ENCODE measurements around the gene BRICD5. TPM values are rescaled to one million over a fixed set of nuclear protein-coding genes. Genes with fewer than 3 reads are reported as not detected.

BRICD5 gene
- total RNA-seq, 2 experiments from 2014 or later: 8.0 to 8.8 TPM

DNA sequence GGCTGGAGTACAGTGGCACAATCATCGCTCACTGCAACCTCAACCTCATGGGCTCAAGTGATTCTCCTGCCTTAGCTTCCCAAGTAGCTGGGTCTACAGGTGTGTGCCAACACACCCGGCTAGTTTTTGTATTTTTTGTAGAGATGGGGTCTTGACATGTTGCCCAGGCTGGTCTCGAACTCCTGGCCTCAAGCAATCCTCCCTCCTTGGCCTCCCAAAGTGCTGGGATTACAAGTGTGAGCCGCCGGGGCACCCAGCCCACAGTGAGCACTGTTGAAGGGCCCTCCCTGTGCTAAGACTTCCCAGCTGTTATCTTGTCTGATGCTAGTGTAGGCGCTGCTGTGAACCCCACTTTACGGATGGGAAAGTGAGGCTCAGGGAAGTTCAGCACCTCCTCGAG lies 22.3 kb downstream of the BRICD5 start:
- CTCF ChIA-PET: no interaction called here
- no peaks in the 10 kb centered on the region for H3K4me1 Mint-ChIP-seq
- H3K4me3 Mint-ChIP-seq: no peak overlapping the region
- DNase-seq (no peak), ATAC-seq (no peak)
- intact Hi-C loops (cut with DNase I, micrococcal nuclease): no loop called here
- no peak overlapping the region for H3K27ac Mint-ChIP-seq
- POLR2A ChIA-PET: interaction anchor here (1.1 kb wide), 1 partner anchor 33 kb away, joined by 6 read pairs; the partner anchor contains the start of gene TRAF7
- H3K9me3 Mint-ChIP-seq (ENCODE audit: low read depth): no peaks in the 10 kb centered on the region
- no peaks in the 10 kb centered on the region for H3K36me3 Mint-ChIP-seq (ENCODE audit: low read depth)
- H3K27me3 Mint-ChIP-seq: no peaks in the 10 kb centered on the region

DNA sequence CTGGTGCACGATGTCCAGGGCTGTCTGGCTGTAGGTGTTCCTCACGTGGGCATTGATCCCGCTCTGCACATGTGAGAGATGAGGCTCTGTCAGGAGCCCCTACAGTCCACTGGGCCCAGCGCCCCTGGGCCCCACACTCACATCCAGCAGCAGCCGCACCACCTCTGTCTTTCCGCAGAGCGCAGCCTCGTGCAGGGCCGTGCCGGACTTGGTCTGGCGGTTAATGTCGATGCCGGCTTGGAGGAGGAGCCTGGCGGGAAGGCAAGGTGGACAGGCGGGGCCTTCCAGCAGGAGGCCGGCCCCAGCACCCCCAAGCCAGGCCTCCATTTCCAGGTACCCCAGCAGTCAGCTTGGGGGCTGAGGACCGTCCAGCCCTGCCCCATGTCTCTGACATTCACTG lies 23.5 kb downstream of the BRICD5 start:
- POLR2A ChIA-PET: interaction anchor here (0.7 kb wide), 1 partner anchor 247 kb away, joined by 4 read pairs; no protein-coding TSS in a partner anchor
- Mint-ChIP-seq H3K27ac (no peak overlapping the region), H3K27me3 (no peaks in the 10 kb centered on the region), H3K36me3 (ENCODE audit: low read depth) (no peaks in the 10 kb centered on the region), H3K4me3 (no peak overlapping the region), H3K9me3 (ENCODE audit: low read depth) (no peaks in the 10 kb centered on the region), H3K4me1 (no peaks in the 10 kb centered on the region)
- CTCF ChIA-PET: no interaction called here
- intact Hi-C loops (cut with DNase I, micrococcal nuclease): no loop called here
- DNase-seq (no peak), ATAC-seq (no peak)

DNA sequence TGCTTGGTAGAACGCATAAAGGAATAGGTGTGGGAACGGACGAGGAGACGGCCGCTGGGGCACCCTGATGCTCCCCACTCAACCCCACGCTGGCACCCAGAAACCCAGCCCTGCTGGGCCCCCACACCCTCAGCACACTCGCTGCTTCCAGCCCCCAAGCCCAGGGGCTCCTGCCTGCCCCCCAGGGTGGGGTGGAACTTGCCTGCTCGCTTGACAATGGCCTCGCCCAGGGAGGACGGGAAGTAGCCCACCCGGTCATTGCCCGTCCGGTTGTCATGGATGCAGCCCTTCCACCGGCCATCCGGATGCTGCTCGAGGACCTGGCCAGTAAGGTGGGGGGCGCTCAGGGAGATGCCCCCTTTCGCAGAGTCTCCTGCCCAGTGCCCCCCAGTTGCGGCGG lies 24.2 kb downstream of the BRICD5 start:
- DNase-seq: no peak
- ChIA-PET POLR2A (no interaction called here), CTCF (no interaction called here)
- H3K9me3 Mint-ChIP-seq (ENCODE audit: low read depth): no peaks in the 10 kb centered on the region
- no peaks in the 10 kb centered on the region for H3K36me3 Mint-ChIP-seq (ENCODE audit: low read depth)
- no peak overlapping the region for H3K4me3 Mint-ChIP-seq
- H3K27me3 Mint-ChIP-seq: no peaks in the 10 kb centered on the region
- intact Hi-C loops (cut with DNase I, micrococcal nuclease): no loop called here
- no peak for ATAC-seq
- no peaks in the 10 kb centered on the region for H3K4me1 Mint-ChIP-seq
- H3K27ac Mint-ChIP-seq: no peak overlapping the region

DNA sequence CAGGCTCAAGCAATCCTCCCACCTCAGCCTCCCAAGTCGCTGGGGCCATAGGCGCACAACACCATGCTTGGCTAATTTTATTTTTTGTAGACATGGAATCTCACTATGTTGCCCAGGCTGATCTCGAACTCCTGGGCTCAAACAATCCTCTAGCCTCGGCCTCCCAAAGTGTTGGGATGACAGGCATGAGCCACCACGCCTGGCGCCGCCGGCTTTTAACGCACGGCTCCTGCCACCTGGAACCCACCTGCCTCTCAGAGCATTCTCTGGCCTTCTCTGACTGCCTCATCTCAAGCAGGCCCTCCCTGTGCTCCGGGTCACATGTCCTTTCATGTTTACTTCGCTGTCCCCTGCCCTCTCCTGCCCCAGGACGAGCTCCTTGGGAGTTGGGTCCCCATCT lies 24.6 kb downstream of the BRICD5 start:
- ChIA-PET POLR2A (no interaction called here), CTCF (no interaction called here)
- no peaks in the 10 kb centered on the region for H3K36me3 Mint-ChIP-seq (ENCODE audit: low read depth)
- intact Hi-C loops (cut with DNase I, micrococcal nuclease): no loop called here
- no peak overlapping the region for H3K4me3 Mint-ChIP-seq
- H3K9me3 Mint-ChIP-seq (ENCODE audit: low read depth): no peaks in the 10 kb centered on the region
- H3K27ac Mint-ChIP-seq: no peak overlapping the region
- DNase-seq: no peak
- H3K27me3 Mint-ChIP-seq: no peaks in the 10 kb centered on the region
- no peaks in the 10 kb centered on the region for H3K4me1 Mint-ChIP-seq
- ATAC-seq: no peak

DNA sequence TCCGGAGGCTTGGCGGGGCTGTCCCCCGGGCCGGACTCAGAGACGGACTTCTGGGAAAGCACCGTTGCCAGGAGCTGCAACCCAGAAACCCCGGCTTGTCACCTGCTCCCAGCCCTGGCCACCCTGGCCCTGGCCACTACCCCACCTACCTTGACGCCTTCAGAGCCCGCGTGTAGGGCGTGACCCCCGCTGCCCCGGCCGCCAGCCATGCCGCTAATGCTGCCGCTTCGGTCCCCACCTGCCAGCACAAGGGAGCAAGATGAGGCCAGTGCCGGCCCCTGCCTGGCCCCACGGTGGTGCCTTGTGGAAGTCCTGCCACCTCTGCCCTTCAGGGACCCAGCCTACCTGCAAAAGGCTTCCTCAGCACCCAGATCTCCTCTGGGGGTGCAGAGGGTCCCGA lies 25.7 kb downstream of the BRICD5 start:
- Mint-ChIP-seq H3K27ac (no peak overlapping the region), H3K4me3 (no peak overlapping the region), H3K9me3 (ENCODE audit: low read depth) (no peaks in the 10 kb centered on the region), H3K27me3 (no peaks in the 10 kb centered on the region), H3K4me1 (no peaks in the 10 kb centered on the region), H3K36me3 (ENCODE audit: low read depth) (no peaks in the 10 kb centered on the region)
- ChIA-PET CTCF (no interaction called here), POLR2A (no interaction called here)
- ATAC-seq (no peak), DNase-seq (no peak)
- intact Hi-C loops (cut with DNase I, micrococcal nuclease): no loop called here

DNA sequence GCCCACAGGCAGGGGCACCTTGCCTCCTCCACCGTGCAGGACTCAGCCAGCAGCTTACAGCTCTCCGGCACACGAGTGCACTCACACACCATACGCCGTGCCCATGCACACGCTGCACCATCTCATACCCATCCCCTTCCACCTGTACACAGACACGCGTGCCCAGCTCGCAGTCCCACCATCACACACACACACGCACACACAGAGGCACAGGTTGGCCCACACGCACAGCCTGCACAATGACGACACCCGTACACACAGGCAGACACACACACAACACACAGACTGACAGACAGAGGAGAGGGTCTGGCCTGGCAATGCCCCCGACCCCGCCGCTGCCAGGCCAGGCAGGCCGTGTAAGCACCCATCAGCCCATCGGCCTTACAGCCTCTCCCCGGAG lies 26.3 kb downstream of the BRICD5 start:
- POLR2A ChIA-PET: no interaction called here
- intact Hi-C loops (cut with DNase I, micrococcal nuclease): no loop called here

DNA sequence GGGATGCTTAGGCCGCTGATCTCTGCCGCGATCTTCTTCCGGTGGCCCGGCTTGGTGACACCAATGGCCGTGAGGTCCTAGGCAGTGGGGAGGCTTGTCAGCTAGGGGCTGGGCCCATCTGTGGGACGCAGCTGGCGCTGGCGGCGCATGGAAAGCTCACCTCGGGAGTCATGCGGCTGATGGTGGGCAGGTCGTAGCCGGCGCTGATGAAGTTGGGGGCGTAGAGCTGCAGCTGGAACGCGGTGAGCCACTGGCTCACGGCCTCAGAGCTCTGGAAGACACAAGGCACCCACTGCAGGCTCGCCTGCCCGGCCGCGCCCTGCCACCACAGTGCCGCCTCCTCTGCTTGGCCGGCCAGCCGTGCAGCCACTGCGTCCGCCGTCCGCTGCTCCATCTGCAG lies 27.0 kb downstream of the BRICD5 start:
- no peak for DNase-seq
- ATAC-seq: no peak
- POLR2A ChIA-PET: no interaction called here
- CTCF ChIA-PET: no interaction called here
- no peaks in the 10 kb centered on the region for H3K27me3 Mint-ChIP-seq
- H3K4me1 Mint-ChIP-seq: no peaks in the 10 kb centered on the region
- H3K36me3 Mint-ChIP-seq (ENCODE audit: low read depth): no peaks in the 10 kb centered on the region
- H3K9me3 Mint-ChIP-seq (ENCODE audit: low read depth): no peaks in the 10 kb centered on the region
- H3K4me3 Mint-ChIP-seq: no peak overlapping the region
- intact Hi-C loops (cut with DNase I, micrococcal nuclease): no loop called here
- H3K27ac Mint-ChIP-seq: no peak overlapping the region

More for the DNA sequence above, 26.3 kb downstream of the BRICD5 start:
- H3K4me1 Mint-ChIP-seq: no peaks in the 10 kb centered on the region
- H3K27me3 Mint-ChIP-seq: no peaks in the 10 kb centered on the region
- H3K27ac Mint-ChIP-seq: no peak overlapping the region
- no peaks in the 10 kb centered on the region for H3K9me3 Mint-ChIP-seq (ENCODE audit: low read depth)
- ATAC-seq (no peak), DNase-seq (no peak)
- no peak overlapping the region for H3K4me3 Mint-ChIP-seq
- no peaks in the 10 kb centered on the region for H3K36me3 Mint-ChIP-seq (ENCODE audit: low read depth)
- CTCF ChIA-PET: no interaction called here

DNA sequence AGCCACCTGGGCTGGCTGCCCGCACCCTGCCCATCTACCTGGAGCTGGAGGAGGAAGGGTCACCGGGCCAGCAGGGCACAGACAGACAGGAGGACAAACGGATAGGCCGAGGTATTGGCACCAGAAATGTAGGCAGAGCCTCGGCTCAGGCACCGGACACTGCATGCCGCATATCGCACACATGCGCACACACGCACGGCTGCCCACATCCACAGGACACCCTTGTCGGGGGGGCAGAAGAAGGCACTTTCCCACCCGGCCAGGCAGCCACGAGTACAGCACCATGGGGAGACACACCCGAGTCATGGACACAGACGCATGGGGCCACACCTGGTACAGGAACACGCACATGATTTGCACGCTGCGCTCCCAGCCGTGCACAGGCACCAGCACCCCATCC lies 28.7 kb downstream of the BRICD5 start:
- ATAC-seq (no peak), DNase-seq (no peak)
- H3K36me3 Mint-ChIP-seq (ENCODE audit: low read depth): peaks cover 3% of the 10 kb centered on the region
- ChIA-PET POLR2A (interaction anchor here (1.4 kb wide), 1 partner anchor 26 kb away, joined by 6 read pairs; the partner anchor contains the start of gene TRAF7), CTCF (no interaction called here)
- H3K27me3 Mint-ChIP-seq: no peaks in the 10 kb centered on the region
- intact Hi-C loops (cut with DNase I, micrococcal nuclease): no loop called here
- H3K9me3 Mint-ChIP-seq (ENCODE audit: low read depth): no peaks in the 10 kb centered on the region
- H3K27ac Mint-ChIP-seq: no peak overlapping the region
- no peaks in the 10 kb centered on the region for H3K4me1 Mint-ChIP-seq
- no peak overlapping the region for H3K4me3 Mint-ChIP-seq

DNA sequence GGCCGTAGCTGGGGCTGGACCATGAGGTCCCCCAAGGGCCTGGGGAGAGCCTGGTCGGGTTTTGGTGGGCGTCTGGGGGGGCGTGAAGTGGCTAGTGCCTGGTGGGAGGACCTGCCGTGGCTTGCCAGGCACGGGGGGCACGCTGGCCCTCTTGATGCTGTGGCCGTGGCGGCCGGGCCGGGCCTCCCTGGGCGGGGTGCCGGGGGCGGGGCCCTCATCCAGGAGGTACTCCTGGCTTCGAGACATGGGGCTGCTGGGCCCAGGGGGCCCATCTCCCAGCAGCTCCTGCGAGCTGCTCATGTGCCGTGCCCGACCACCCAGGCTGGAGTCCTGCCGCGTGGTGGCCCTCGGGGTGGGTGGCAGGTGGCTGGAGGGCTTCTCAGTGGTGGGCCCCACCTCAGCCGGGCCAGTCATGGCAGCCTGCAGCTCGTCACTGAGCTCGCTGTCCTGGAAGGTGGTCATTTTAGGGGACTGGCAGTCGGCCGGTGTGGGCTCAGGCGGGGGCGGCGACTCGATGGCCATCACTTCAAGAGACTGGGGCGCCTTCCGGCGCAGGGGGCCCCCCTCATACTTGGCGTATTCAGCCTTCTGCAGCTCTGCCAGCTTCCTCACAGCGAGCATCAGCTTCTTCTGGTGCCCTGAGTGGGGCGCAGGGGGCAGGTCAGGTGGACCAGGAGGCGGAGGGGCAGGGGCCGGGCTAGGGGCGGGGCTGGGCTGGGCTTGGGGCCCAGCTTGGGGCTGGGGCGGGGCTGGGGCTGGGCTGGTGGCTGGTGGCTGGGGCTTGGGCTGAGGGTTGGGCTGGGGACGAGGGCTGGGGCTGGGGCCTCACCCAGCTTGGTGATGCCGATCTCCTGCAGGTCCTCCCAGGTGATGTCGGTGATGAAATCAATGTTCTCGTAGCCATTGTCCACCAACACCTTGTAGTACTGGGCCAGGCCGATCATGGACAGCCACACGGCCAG lies 29.4 kb downstream of the BRICD5 start:
- Mint-ChIP-seq H3K4me3 (no peak overlapping the region), H3K27me3 (no peaks in the 10 kb centered on the region), H3K4me1 (no peaks in the 10 kb centered on the region), H3K9me3 (ENCODE audit: low read depth) (no peaks in the 10 kb centered on the region), H3K36me3 (ENCODE audit: low read depth) (peaks cover 4% of the 10 kb centered on the region), H3K27ac (no peak overlapping the region)
- ATAC-seq (no peak), DNase-seq (peak; percentile 23)
- CTCF ChIA-PET: no interaction called here
- intact Hi-C loops (cut with DNase I, micrococcal nuclease): no loop called here
- POLR2A ChIA-PET: interaction anchor here (0.5 to 1.4 kb wide), 2 partner anchors 26 to 121 kb away, joined by 3 to 6 read pairs; partner anchors contain the start of gene TRAF7

DNA sequence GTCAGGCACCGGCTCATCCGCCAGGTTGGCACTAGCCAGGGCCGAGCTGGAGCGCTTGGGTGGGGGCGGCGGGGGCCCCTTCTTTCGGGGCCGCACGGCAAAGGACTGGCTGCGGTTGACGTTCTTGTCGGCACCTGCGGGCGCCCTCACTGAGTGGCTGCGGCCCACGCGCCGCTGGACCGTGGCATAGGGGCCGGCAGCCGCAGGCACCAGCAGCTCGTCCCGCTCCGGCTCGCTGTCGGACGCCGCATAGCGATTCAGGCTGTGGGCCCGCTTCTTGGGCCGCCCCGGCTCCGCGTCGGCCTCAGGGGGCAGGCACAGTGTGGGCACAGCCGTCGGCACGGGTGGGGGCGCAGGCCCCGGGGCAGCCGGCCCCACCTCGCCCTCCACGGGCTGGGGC lies 30.2 kb downstream of the BRICD5 start:
- CTCF ChIA-PET: no interaction called here
- H3K4me3 Mint-ChIP-seq: no peak overlapping the region
- H3K9me3 Mint-ChIP-seq (ENCODE audit: low read depth): no peaks in the 10 kb centered on the region
- peaks cover 8% of the 10 kb centered on the region for H3K36me3 Mint-ChIP-seq (ENCODE audit: low read depth)
- H3K4me1 Mint-ChIP-seq: no peaks in the 10 kb centered on the region
- no peak overlapping the region for H3K27ac Mint-ChIP-seq
- intact Hi-C loops (cut with DNase I, micrococcal nuclease): no loop called here
- H3K27me3 Mint-ChIP-seq: no peaks in the 10 kb centered on the region
- no peak for DNase-seq
- ATAC-seq: no peak
- POLR2A ChIA-PET: no interaction called here

DNA sequence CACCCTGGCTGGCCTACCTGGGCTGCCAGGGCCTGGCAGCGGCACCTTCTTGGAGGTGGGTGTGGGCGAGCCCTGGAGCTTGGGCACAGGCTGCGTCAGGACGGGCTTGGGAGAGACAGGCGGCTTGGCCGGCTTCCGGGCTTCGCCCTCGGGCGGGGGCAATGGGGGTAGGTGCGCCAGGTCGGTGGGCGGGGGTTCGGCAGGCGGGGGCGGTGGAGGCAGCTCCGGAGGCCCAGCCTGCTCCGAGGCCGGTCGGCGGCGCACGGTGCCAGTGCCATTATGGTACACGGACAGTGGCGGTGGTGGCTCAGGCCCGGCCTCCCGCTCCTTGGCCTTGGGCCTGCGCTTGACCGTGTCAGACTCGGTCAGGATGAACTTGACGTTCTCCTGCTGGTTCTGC lies 31.1 kb downstream of the BRICD5 start:
- H3K27ac Mint-ChIP-seq: no peak overlapping the region
- no peaks in the 10 kb centered on the region for H3K9me3 Mint-ChIP-seq (ENCODE audit: low read depth)
- intact Hi-C loops (cut with DNase I, micrococcal nuclease): no loop called here
- DNase-seq (no peak), ATAC-seq (no peak)
- H3K4me1 Mint-ChIP-seq: no peaks in the 10 kb centered on the region
- ChIA-PET CTCF (no interaction called here), POLR2A (no interaction called here)
- no peaks in the 10 kb centered on the region for H3K27me3 Mint-ChIP-seq
- H3K36me3 Mint-ChIP-seq (ENCODE audit: low read depth): peaks cover 8% of the 10 kb centered on the region
- H3K4me3 Mint-ChIP-seq: no peak overlapping the region

DNA sequence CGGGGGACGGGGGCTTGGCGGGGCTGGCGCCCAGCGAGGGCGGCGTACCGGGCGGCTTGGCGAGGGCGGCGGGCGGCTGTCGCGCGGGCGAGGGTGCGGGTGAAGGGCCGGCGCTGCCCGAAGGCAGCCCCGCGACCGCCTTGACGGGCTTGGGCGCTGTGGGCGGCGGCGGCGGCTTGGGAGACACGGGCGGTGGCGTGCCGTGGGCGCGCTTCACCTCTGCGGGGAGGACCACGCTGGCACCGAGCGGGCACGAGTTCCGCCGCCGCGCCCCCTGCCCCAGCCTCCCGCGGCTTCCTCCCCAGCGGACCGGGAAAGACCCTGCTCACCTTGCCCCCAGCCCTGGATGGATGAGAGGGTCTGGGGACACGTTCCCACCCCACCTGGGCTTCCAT lies 31.6 kb downstream of the BRICD5 start:
- no peak overlapping the region for H3K27ac Mint-ChIP-seq
- DNase-seq (no peak), ATAC-seq (no peak)
- CTCF ChIA-PET: no interaction called here
- POLR2A ChIA-PET: no interaction called here
- H3K4me1 Mint-ChIP-seq: no peaks in the 10 kb centered on the region
- intact Hi-C loops (cut with DNase I, micrococcal nuclease): no loop called here
- H3K4me3 Mint-ChIP-seq: no peak overlapping the region
- no peaks in the 10 kb centered on the region for H3K9me3 Mint-ChIP-seq (ENCODE audit: low read depth)
- peaks cover 12% of the 10 kb centered on the region for H3K36me3 Mint-ChIP-seq (ENCODE audit: low read depth)
- H3K27me3 Mint-ChIP-seq: no peaks in the 10 kb centered on the region

Data from activated CD4-positive, alpha-beta T cell treated with anti-CD3 and anti-CD28 coated beads for 36 hours (primary cell).